ENCODE results near the gene EFNB2. TPM values are rescaled to one million over a fixed set of nuclear protein-coding genes. Genes with fewer than 3 reads are reported as not detected.

Gene EFNB2
- total and polyA plus RNA-seq, 4 donors, result 2.6 to 6.1 (median 3.4) TPM

DNA sequence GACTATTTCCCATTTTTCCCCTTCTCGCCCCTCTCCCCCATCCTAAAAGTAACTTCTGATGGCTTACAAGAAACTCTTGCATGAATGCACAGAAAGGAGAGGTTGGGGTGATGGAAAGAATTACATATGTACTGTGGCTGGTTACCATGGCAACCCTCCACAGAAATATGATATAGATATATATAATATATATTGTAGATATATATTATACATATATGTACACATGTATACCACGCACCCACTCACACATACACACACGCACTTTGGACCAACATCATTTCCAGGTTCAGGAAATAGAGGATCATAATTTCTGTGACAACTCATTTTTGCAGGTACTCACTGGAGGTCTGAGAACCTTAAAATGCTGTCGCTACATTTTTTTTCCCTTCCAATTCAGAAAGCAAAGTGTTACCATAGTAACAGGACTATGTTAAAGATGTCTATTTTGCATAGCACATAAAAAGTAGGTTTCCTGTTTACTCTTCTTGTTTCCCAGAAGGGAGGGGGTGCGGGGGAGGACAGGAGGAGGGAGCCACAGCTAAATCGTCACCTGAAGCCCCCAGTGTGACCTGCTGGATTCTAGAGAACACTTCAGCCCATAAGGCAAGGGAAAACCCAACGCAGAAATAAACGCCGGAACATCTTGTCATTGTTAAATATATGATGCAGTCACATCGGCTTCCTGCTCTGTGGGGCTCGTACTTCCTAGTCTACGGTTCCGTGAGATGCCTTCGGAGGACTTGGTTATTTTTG lies 44.7 kb downstream of the EFNB2 start:
- Histone ChIP-seq H3K4me3 (ENCODE audit: low read depth in 1 of 3, low read length in 3 of 3) (no peak overlapping the region), H3K27me3 (ENCODE audit: control insufficient read depth in 4 of 4, insufficient read depth in 4 of 4, low read length in 3 of 4) (peaks cover 0 to 4% (median 0%) of the 10 kb centered on the region in 4 donors), H3K36me3 (ENCODE audit: control insufficient read depth in 4 of 4, insufficient read depth in 3 of 4, low read depth in 1 of 4, low read length in 3 of 4) (no peaks in the 10 kb centered on the region), H3K9ac (ENCODE audit: low read depth in 1 of 2, low read length in 2 of 2) (no peak overlapping the region), H3K4me1 (ENCODE audit: control insufficient read depth in 4 of 4, insufficient read depth in 4 of 4, low read length in 3 of 4) (peaks cover 0 to 1% (median 0%) of the 10 kb centered on the region in 4 donors), H3K27ac (ENCODE audit: low read depth in 1 of 2, low read length in 2 of 2) (no peak overlapping the region), H3K9me3 (ENCODE audit: control insufficient read depth in 4 of 4, low read length in 3 of 4) (no peaks in the 10 kb centered on the region)
- TF ChIP-seq TAF1 (conservative IDR thresholded peaks at IDR 0.05) (no peak), RAD21 (IDR thresholded peaks at IDR 0.05) (no peak), RXRA (IDR thresholded peaks at IDR 0.05) (no peak), FOXA1 (IDR thresholded peaks at IDR 0.05) (no peak), HNF4G (IDR thresholded peaks at IDR 0.05) (no peak), GABPA (IDR thresholded peaks at IDR 0.05 in 1 of 2, conservative IDR thresholded peaks at IDR 0.05 in 1 of 2) (no peak), HNF4A (conservative IDR thresholded peaks at IDR 0.05) (no peak), SP1 (IDR thresholded peaks at IDR 0.05) (no peak), YY1 (IDR thresholded peaks at IDR 0.05) (no peak), JUND (IDR thresholded peaks at IDR 0.05) (no peak)
- TF ChIP-seq, protein P1, sequence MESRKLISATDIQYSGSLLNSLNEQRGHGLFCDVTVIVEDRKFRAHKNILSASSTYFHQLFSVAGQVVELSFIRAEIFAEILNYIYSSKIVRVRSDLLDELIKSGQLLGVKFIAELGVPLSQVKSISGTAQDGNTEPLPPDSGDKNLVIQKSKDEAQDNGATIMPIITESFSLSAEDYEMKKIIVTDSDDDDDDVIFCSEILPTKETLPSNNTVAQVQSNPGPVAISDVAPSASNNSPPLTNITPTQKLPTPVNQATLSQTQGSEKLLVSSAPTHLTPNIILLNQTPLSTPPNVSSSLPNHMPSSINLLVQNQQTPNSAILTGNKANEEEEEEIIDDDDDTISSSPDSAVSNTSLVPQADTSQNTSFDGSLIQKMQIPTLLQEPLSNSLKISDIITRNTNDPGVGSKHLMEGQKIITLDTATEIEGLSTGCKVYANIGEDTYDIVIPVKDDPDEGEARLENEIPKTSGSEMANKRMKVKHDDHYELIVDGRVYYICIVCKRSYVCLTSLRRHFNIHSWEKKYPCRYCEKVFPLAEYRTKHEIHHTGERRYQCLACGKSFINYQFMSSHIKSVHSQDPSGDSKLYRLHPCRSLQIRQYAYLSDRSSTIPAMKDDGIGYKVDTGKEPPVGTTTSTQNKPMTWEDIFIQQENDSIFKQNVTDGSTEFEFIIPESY (IDR thresholded peaks at IDR 0.05), result no peak
- TF ChIP-seq, protein P2, sequence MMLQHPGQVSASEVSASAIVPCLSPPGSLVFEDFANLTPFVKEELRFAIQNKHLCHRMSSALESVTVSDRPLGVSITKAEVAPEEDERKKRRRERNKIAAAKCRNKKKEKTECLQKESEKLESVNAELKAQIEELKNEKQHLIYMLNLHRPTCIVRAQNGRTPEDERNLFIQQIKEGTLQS (IDR thresholded peaks at IDR 0.05), result no peak
- TF ChIP-seq, protein P3, sequence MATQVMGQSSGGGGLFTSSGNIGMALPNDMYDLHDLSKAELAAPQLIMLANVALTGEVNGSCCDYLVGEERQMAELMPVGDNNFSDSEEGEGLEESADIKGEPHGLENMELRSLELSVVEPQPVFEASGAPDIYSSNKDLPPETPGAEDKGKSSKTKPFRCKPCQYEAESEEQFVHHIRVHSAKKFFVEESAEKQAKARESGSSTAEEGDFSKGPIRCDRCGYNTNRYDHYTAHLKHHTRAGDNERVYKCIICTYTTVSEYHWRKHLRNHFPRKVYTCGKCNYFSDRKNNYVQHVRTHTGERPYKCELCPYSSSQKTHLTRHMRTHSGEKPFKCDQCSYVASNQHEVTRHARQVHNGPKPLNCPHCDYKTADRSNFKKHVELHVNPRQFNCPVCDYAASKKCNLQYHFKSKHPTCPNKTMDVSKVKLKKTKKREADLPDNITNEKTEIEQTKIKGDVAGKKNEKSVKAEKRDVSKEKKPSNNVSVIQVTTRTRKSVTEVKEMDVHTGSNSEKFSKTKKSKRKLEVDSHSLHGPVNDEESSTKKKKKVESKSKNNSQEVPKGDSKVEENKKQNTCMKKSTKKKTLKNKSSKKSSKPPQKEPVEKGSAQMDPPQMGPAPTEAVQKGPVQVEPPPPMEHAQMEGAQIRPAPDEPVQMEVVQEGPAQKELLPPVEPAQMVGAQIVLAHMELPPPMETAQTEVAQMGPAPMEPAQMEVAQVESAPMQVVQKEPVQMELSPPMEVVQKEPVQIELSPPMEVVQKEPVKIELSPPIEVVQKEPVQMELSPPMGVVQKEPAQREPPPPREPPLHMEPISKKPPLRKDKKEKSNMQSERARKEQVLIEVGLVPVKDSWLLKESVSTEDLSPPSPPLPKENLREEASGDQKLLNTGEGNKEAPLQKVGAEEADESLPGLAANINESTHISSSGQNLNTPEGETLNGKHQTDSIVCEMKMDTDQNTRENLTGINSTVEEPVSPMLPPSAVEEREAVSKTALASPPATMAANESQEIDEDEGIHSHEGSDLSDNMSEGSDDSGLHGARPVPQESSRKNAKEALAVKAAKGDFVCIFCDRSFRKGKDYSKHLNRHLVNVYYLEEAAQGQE (IDR thresholded peaks at IDR 0.05), result no peak
- no peak for DNase-seq (ENCODE audit: low spot score)
- WGBS, result 73% methylated on average over 14 of the region's 14 CpGs

DNA sequence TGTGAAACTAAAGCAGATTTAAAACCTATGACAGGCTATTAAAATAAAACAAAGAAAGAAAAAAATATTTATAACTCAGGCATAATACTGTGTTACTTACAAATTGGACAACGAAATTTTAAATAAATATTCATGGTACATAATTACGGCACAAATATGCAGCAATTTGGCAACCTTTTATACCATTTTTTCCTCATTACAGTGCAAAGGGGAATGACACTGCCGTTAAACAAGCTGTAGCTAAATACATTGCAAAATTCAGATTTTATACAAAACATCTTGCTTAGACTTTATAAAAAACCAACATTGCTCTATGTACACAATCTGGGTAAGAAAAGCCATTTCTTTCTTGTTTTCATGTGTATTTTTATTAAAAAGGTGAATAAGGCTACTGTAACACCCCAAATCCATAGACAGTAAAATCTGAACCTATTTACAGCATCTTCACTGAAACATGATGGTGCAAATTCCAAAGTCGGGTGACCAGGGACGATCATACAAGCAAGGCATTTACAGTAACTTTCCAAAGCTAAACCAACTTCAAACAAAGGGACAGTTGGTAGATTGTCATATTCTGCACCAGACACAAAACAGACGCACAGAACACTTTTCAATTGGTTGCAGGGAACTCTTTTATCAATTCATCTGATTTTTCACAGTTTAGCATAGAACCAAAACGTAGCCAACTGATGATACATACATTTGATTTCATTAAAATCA lies 45.5 kb downstream of the EFNB2 start:
- no peak overlapping the region for H3K27ac ChIP-seq (ENCODE audit: low read depth in 1 of 2, low read length in 2 of 2)
- TF ChIP-seq, protein P4, sequence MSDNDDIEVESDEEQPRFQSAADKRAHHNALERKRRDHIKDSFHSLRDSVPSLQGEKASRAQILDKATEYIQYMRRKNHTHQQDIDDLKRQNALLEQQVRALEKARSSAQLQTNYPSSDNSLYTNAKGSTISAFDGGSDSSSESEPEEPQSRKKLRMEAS (IDR thresholded peaks at IDR 0.05), result no peak
- TF ChIP-seq RAD21 (IDR thresholded peaks at IDR 0.05) (no peak), FOXA2 (IDR thresholded peaks at IDR 0.05) (no peak), RXRA (IDR thresholded peaks at IDR 0.05) (no peak), SP1 (IDR thresholded peaks at IDR 0.05) (no peak), YY1 (IDR thresholded peaks at IDR 0.05) (no peak), FOXA1 (IDR thresholded peaks at IDR 0.05) (no peak), JUND (IDR thresholded peaks at IDR 0.05) (no peak), TAF1 (conservative IDR thresholded peaks at IDR 0.05) (no peak), HNF4A (conservative IDR thresholded peaks at IDR 0.05) (no peak), NR2F2 (IDR thresholded peaks at IDR 0.05) (no peak), GABPA (IDR thresholded peaks at IDR 0.05 in 1 of 2, conservative IDR thresholded peaks at IDR 0.05 in 1 of 2) (no peak), HNF4G (IDR thresholded peaks at IDR 0.05) (no peak)
- TF ChIP-seq, protein P5, sequence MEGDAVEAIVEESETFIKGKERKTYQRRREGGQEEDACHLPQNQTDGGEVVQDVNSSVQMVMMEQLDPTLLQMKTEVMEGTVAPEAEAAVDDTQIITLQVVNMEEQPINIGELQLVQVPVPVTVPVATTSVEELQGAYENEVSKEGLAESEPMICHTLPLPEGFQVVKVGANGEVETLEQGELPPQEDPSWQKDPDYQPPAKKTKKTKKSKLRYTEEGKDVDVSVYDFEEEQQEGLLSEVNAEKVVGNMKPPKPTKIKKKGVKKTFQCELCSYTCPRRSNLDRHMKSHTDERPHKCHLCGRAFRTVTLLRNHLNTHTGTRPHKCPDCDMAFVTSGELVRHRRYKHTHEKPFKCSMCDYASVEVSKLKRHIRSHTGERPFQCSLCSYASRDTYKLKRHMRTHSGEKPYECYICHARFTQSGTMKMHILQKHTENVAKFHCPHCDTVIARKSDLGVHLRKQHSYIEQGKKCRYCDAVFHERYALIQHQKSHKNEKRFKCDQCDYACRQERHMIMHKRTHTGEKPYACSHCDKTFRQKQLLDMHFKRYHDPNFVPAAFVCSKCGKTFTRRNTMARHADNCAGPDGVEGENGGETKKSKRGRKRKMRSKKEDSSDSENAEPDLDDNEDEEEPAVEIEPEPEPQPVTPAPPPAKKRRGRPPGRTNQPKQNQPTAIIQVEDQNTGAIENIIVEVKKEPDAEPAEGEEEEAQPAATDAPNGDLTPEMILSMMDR (IDR thresholded peaks at IDR 0.05; ENCODE audit: low read depth, low read length, missing input control), result no peak
- TF ChIP-seq, protein P1 (IDR thresholded peaks at IDR 0.05), result no peak

More for the DNA sequence above, 45.5 kb downstream of the EFNB2 start:
- DNase-seq (ENCODE audit: low spot score), result no peak
- Histone ChIP-seq H3K36me3 (ENCODE audit: control insufficient read depth in 4 of 4, insufficient read depth in 3 of 4, low read depth in 1 of 4, low read length in 3 of 4) (no peaks in the 10 kb centered on the region), H3K27me3 (ENCODE audit: control insufficient read depth in 4 of 4, insufficient read depth in 4 of 4, low read length in 3 of 4) (peaks cover 0 to 4% (median 0%) of the 10 kb centered on the region in 4 donors), H3K4me3 (ENCODE audit: low read depth in 1 of 3, low read length in 3 of 3) (no peak overlapping the region), H3K9ac (ENCODE audit: low read depth in 1 of 2, low read length in 2 of 2) (no peak overlapping the region), H3K9me3 (ENCODE audit: control insufficient read depth in 4 of 4, low read length in 3 of 4) (no peaks in the 10 kb centered on the region), H3K4me1 (ENCODE audit: control insufficient read depth in 4 of 4, insufficient read depth in 4 of 4, low read length in 3 of 4) (peaks cover 0 to 1% (median 0%) of the 10 kb centered on the region in 4 donors)
- 73% methylated on average over 7 of the region's 7 CpGs for WGBS

All from liver (tissue), 9 donors.